ENCODE measurements around the gene INTS3.
A peak's percentile ranks its signal among the peaks of the same experiment; 100 is the strongest.

Gene INTS3

GRCh38 chr1:153786038-153786790, 58.4 kb downstream of the INTS3 start:
- no peak overlapping the region for H3K4me3 ChIP-seq (ENCODE audit: low read depth, low read length)
- in situ Hi-C loops (cut with HindIII; ENCODE audit: low sequenced_read_pairs): no loop called here
- no peak for DNase-seq (ENCODE audit: low read depth, low spot score)
- TF ChIP-seq CTCF (IDR thresholded peaks at IDR 0.05; ENCODE audit: low read depth, low read length): no peak

GRCh38 chr1:153789478-153790034, 61.7 kb downstream of the INTS3 start:
- TF ChIP-seq CTCF (IDR thresholded peaks at IDR 0.05; ENCODE audit: low read depth, low read length): no peak
- in situ Hi-C loops (cut with HindIII; ENCODE audit: low sequenced_read_pairs): no loop called here
- DNase-seq (ENCODE audit: low read depth, low spot score): no peak
- H3K4me3 ChIP-seq (ENCODE audit: low read depth, low read length): no peak overlapping the region

GRCh38 chr1:153790313-153790965, 62.6 kb downstream of the INTS3 start:
- DNase-seq (ENCODE audit: low read depth, low spot score): peak; percentile 43
- in situ Hi-C loops (cut with HindIII; ENCODE audit: low sequenced_read_pairs): no loop called here
- no peak for TF ChIP-seq CTCF (IDR thresholded peaks at IDR 0.05; ENCODE audit: low read depth, low read length)
- no peak overlapping the region for H3K4me3 ChIP-seq (ENCODE audit: low read depth, low read length)

- in situ Hi-C loops (cut with HindIII; ENCODE audit: low sequenced_read_pairs): no loop called here
- no peak for TF ChIP-seq CTCF (IDR thresholded peaks at IDR 0.05; ENCODE audit: low read depth, low read length)
- H3K4me3 ChIP-seq (ENCODE audit: low read depth, low read length): no peak overlapping the region
- peak; percentile 78 for DNase-seq (ENCODE audit: low read depth, low spot score)
These were observed 63.3 kb downstream of the INTS3 start for GRCh38 chr1:153790966-153791647.

- in situ Hi-C loops (cut with HindIII; ENCODE audit: low sequenced_read_pairs): no loop called here
- no peak for TF ChIP-seq CTCF (IDR thresholded peaks at IDR 0.05; ENCODE audit: low read depth, low read length)
- DNase-seq (ENCODE audit: low read depth, low spot score): peak; percentile 52
- no peak overlapping the region for H3K4me3 ChIP-seq (ENCODE audit: low read depth, low read length)
These were observed 63.9 kb downstream of the INTS3 start for GRCh38 chr1:153791648-153792253.

- H3K4me3 ChIP-seq (ENCODE audit: low read depth, low read length): no peak overlapping the region
- in situ Hi-C loops (cut with HindIII; ENCODE audit: low sequenced_read_pairs): no loop called here
- DNase-seq (ENCODE audit: low read depth, low spot score): no peak
- TF ChIP-seq CTCF (IDR thresholded peaks at IDR 0.05; ENCODE audit: low read depth, low read length): no peak
These were observed 64.8 kb downstream of the INTS3 start for GRCh38 chr1:153792631-153793041.

Data from astrocyte of the spinal cord (primary cell).